HCT116 (cell line): ENCODE data around the gene IRAK2. TPM values are rescaled to one million over a fixed set of nuclear protein-coding genes. Genes with fewer than 3 reads are reported as not detected.
A peak's percentile ranks its signal among the peaks of the same experiment; 100 is the strongest.

Experiments used
- ATAC-seq: fragments of 200-7000 bp; cut with Tn5 transposase; 2 replicates; pipeline ENCODE4 v1.9.1; 2020; ENCODE audit warnings: mild to moderate bottlenecking, moderate library complexity
- BruUV-seq: library from RNA; stranded (reverse); fragments of 400-500 nt; replicated peaks from 2 replicates; lab custom pipeline; 2021; lab: Mats Ljungman, UMichigan
- CTCF ChIA-PET: fragments of 300-600 bp; sonication (Branson Sonifier 250); formaldehyde crosslinking; loops from one replicate; lab custom pipeline; 2021; ENCODE audit warnings: antibody characterized with exemption; lab: Charles Lee
- POLR2A ChIA-PET: fragments of 300-600, 350-600 bp; sonication (Branson Sonifier 250); formaldehyde crosslinking; loops from one replicate; lab custom pipeline; 2021; ENCODE audit warnings: antibody characterized with exemption; lab: Charles Lee
- RAD21 ChIA-PET, 2 experiments: fragments of 300-600 bp; sonication (Branson Sonifier 250); formaldehyde crosslinking; loops; one replicate each; lab custom pipeline; 2023; ENCODE audit warnings: low total read pairs in 2 of 2; ENCODE audit not compliant: uncharacterized antibody in 2 of 2, unreplicated experiment in 2 of 2, low non-redundant PET in 1 of 2; lab: Charles Lee
- DNase-seq: peaks from one replicate; pipeline ENCODE4 v3.0.0-alpha.2; 2010; ENCODE audit warnings: low read depth, low spot score
- H2AFZ ChIP-seq: fragments of 200-600 bp; shearing (Covaris generic), sonication (generic); 2 replicates; pipeline ENCODE4 v1.6.1; 2017; ENCODE audit warnings: low read depth, mixed run types, mixed read lengths, antibody characterized with exemption, low read length; ENCODE audit not compliant: poor library complexity, severe bottlenecking
- H3K27ac ChIP-seq: 2 replicates; pipeline ENCODE4 v1.5.1; 2012; ENCODE audit warnings: low read depth, low read length
- H3K27me3 ChIP-seq: fragments of 200-600 bp; sonication (generic); 2 replicates; pipeline ENCODE4 v1.6.1; 2016; ENCODE audit warnings: mixed run types, low read length, mixed read lengths; ENCODE audit not compliant: insufficient read depth
- H3K36me3 ChIP-seq, 2 experiments: fragments of 200-500 bp in 1 of 2; fragments of 200-600 bp in 1 of 2; sonication (Bioruptor generic) in 1 of 2; sonication (generic) in 1 of 2; 2 replicates each; pipeline versions ENCODE4 v1.5.1 to v1.6.1; 2014 to 2016; ENCODE audit warnings: low read length in 2 of 2, inconsistent platforms in 1 of 2, mixed read lengths in 1 of 2, mixed run types in 1 of 2; ENCODE audit not compliant: insufficient read depth in 2 of 2, control insufficient read depth in 1 of 2
- H3K4me1 ChIP-seq, 2 experiments: fragments of 200-600 bp in 1 of 2; sonication (generic) in 1 of 2; 2 replicates each; pipeline versions ENCODE4 v1.5.1 to v1.6.1; 2012 to 2017; ENCODE audit warnings: low read length in 2 of 2, inconsistent platforms in 1 of 2, mild to moderate bottlenecking in 1 of 2, mixed read lengths in 1 of 2, mixed run types in 1 of 2, moderate library complexity in 1 of 2; ENCODE audit not compliant: insufficient read depth in 2 of 2, control insufficient read depth in 1 of 2
- H3K4me2 ChIP-seq: fragments of 200-600 bp; sonication (generic); 2 replicates; pipeline ENCODE4 v1.6.1; 2017; ENCODE audit warnings: mixed run types, low read length, mixed read lengths
- H3K4me3 ChIP-seq, 2 experiments: fragments of 200-600 bp in 1 of 2; sonication (generic) in 1 of 2; replicated peaks in 1 of 2; 2 replicates each; pipeline ENCODE4 v1.5.1; 2011 to 2016; ENCODE audit warnings: low read length in 2 of 2, control low read depth in 1 of 2, low read depth in 1 of 2, mild to moderate bottlenecking in 1 of 2, mixed read lengths in 1 of 2, mixed run types in 1 of 2
- H3K79me2 ChIP-seq: fragments of 200-600 bp; sonication (generic); 2 replicates; pipeline ENCODE4 v1.6.1; 2017; ENCODE audit warnings: mild to moderate bottlenecking, mixed run types, low read length, moderate library complexity, mixed read lengths; ENCODE audit not compliant: insufficient read depth
- H3K9ac ChIP-seq: fragments of 200-600 bp; sonication (generic); 2 replicates; pipeline ENCODE4 v1.6.1; 2016; ENCODE audit warnings: low read length, mixed read lengths
- H3K9me2 ChIP-seq: fragments of 200-600 bp; sonication (generic), shearing (Covaris generic); 2 replicates; pipeline ENCODE4 v1.6.1; 2017; ENCODE audit warnings: mixed run types, mild to moderate bottlenecking, moderate library complexity; ENCODE audit not compliant: insufficient read depth
- H3K9me3 ChIP-seq, 2 experiments: fragments of 200-500 bp in 1 of 2; fragments of 200-600 bp in 1 of 2; sonication (Bioruptor generic) in 1 of 2; sonication (generic) in 1 of 2; 2 replicates each; pipeline ENCODE4 v1.6.1; 2014 to 2017; ENCODE audit warnings: low read length in 2 of 2, mixed read lengths in 2 of 2, inconsistent platforms in 1 of 2, low read depth in 1 of 2, mild to moderate bottlenecking in 1 of 2, mixed run types in 1 of 2, moderate library complexity in 1 of 2; ENCODE audit not compliant: control insufficient read depth in 1 of 2, insufficient read depth in 1 of 2
- H4K20me1 ChIP-seq: fragments of 200-600 bp; sonication (generic), shearing (Covaris generic); 2 replicates; pipeline ENCODE4 v1.6.1; 2017; ENCODE audit warnings: mixed run types, mild to moderate bottlenecking, moderate library complexity; ENCODE audit not compliant: insufficient read depth
- CBX3 ChIP-seq: IDR thresholded peaks from 2 replicates; pipeline ENCODE4 v1.6.1; 2012; ENCODE audit warnings: low read depth
- EGR1 ChIP-seq: IDR thresholded peaks from 2 replicates; pipeline ENCODE4 v1.6.1; 2012; ENCODE audit warnings: low read depth
- ELF1 ChIP-seq: IDR thresholded peaks from 2 replicates; pipeline ENCODE4 v1.6.1; 2012; ENCODE audit warnings: low read depth, borderline replicate concordance
- EZH2 ChIP-seq: fragments of 200-600 bp; sonication (generic); IDR thresholded peaks from 2 replicates; pipeline ENCODE4 v1.6.1; 2017; ENCODE audit warnings: antibody characterized with exemption, mixed run types
- EZH2phosphoT487 ChIP-seq: fragments of 200-600 bp; IDR thresholded peaks from 2 replicates; pipeline ENCODE4 v1.6.1; 2018; ENCODE audit warnings: antibody characterized with exemption, borderline replicate concordance
- FOSL1 ChIP-seq: IDR thresholded peaks from 2 replicates; pipeline ENCODE4 v1.6.1; 2012; ENCODE audit warnings: low read depth
- JUND ChIP-seq: IDR thresholded peaks from 2 replicates; pipeline ENCODE4 v1.6.1; 2012
- POLR2A ChIP-seq: IDR thresholded peaks from 2 replicates; pipeline ENCODE4 v1.7.0; 2011; ENCODE audit warnings: borderline replicate concordance; ENCODE audit not compliant: insufficient read depth, insufficient read length; ENCODE audit errors: extremely low read depth
- POLR2AphosphoS5 ChIP-seq: IDR thresholded peaks from 2 replicates; pipeline ENCODE4 v1.6.1; 2011; ENCODE audit warnings: mild to moderate bottlenecking, low read depth, low read length, moderate library complexity
- SIN3A ChIP-seq: IDR thresholded peaks from 2 replicates; pipeline ENCODE4 v1.6.1; 2012; ENCODE audit warnings: low read depth
- SRF ChIP-seq: IDR thresholded peaks from 2 replicates; pipeline ENCODE4 v1.6.1; 2012; ENCODE audit warnings: low read depth
- TCF7L2 ChIP-seq: IDR thresholded peaks from 2 replicates; pipeline ENCODE4 v1.7.0; 2011; ENCODE audit warnings: borderline replicate concordance, inconsistent platforms; ENCODE audit not compliant: insufficient read depth, insufficient read length; ENCODE audit errors: extremely low read depth
- YY1 ChIP-seq: IDR thresholded peaks from 2 replicates; pipeline ENCODE4 v1.6.1; 2011; ENCODE audit warnings: low read length, low read depth, moderate library complexity, mild to moderate bottlenecking; ENCODE audit not compliant: insufficient replicate concordance; ENCODE audit errors: extremely low read depth
- ZFX ChIP-seq: fragments of 450-650 bp; IDR thresholded peaks from 2 replicates; pipeline ENCODE4 v1.6.1; 2017
- ZNF274 ChIP-seq: fragments of 200-500 bp; sonication (Bioruptor generic); IDR thresholded peaks from 2 replicates; pipeline ENCODE4 v1.6.1; 2014; ENCODE audit warnings: mild to moderate bottlenecking, low read depth, low read length, inconsistent platforms
- intact Hi-C: fragments of 100-400 bp; cut with micrococcal nuclease; formaldehyde crosslinking; loops from 2 replicates; pipeline ENCODE4 v1.10.0; 2022
- total RNA-seq: library from RNA; stranded (reverse); gene quantifications from one replicate; pipeline ENCODE4 v1.2.1, GENCODE V29; 2021; ENCODE audit not compliant: unreplicated experiment
- TF ChIP-seq, protein P1 (sequence below): IDR thresholded peaks from 2 replicates; pipeline ENCODE4 v1.6.1; 2012
- TF ChIP-seq, protein P2 (sequence below): IDR thresholded peaks from 2 replicates; pipeline ENCODE4 v1.6.1; 2012
- TF ChIP-seq, protein P3 (sequence below): IDR thresholded peaks from 2 replicates; pipeline ENCODE4 v1.6.1; 2011; ENCODE audit warnings: mild to moderate bottlenecking, low read length, moderate library complexity; ENCODE audit not compliant: insufficient replicate concordance; ENCODE audit errors: extremely low read depth
- TF ChIP-seq, protein P4 (sequence below): IDR thresholded peaks from 2 replicates; pipeline ENCODE4 v1.6.1; 2012; ENCODE audit warnings: low read depth

Gene IRAK2
- total RNA-seq, 1 experiment from 2014 or later = 3.6 TPM

DNA sequence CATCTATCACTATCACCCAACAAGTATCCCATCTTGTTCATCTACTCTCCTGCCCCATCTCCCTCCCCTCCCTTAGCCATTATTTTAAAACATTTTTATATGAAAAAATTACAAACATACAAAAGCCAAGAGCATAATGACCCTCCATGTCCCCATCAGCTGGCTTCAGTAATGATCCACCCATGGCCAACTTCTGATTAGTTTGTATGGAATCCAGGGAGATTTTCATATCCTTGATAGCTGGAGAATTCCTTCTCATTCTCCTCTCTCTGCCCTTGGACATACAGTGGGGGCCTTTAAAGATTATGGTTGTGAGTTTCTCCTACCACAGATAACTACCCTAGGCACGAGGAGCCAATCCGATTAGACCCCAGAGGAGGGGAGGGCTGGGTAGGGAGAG, 40.2 kb downstream of the IRAK2 start:
- Histone ChIP-seq H3K4me2 (peak overlapping the region; percentile 71), H3K9me2 (no peaks in the 10 kb centered on the region), H3K9ac (peak overlapping the region; percentile 42), H3K27ac (peak overlapping the region; percentile 78), H3K4me3 (no peak overlapping the region), H3K79me2 (no peaks in the 10 kb centered on the region), H3K9me3 (no peaks in the 10 kb centered on the region), H3K4me1 (peaks cover 46 to 50% of the 10 kb centered on the region in 2 experiments), H3K27me3 (no peaks in the 10 kb centered on the region), H3K36me3 (no peaks in the 10 kb centered on the region), H4K20me1 (no peaks in the 10 kb centered on the region), H2AFZ (no peak overlapping the region)
- intact Hi-C loops = loop anchor here (5.0 kb wide), 1 partner anchor 43 kb away; the partner anchor contains the start of gene IRAK2
- DNase-seq (no peak), ATAC-seq (no peak)
- BruUV-seq = no TSS peak
- ChIA-PET RAD21 (no interaction called here), POLR2A (interaction anchor here (1.3 to 2.0 kb wide), 2 partner anchors 9 to 13 kb away, joined by 6 to 7 read pairs; no protein-coding TSS in a partner anchor), CTCF (interaction anchor here (0.5 to 1.6 kb wide), 4 partner anchors 12 to 32 kb away, joined by 3 to 4 read pairs (median 3); no protein-coding TSS in a partner anchor)
- TF ChIP-seq ELF1 (no peak), JUND (no peak), ZNF274 (no peak), CBX3 (no peak), POLR2A (no peak), TCF7L2 (no peak), SRF (no peak), FOSL1 (no peak), ZFX (no peak), YY1 (no peak), POLR2AphosphoS5 (no peak), EGR1 (no peak), SIN3A (no peak), EZH2phosphoT487 (no peak), EZH2 (no peak)
- TF ChIP-seq, protein P1, sequence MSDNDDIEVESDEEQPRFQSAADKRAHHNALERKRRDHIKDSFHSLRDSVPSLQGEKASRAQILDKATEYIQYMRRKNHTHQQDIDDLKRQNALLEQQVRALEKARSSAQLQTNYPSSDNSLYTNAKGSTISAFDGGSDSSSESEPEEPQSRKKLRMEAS = no peak
- TF ChIP-seq, protein P2, sequence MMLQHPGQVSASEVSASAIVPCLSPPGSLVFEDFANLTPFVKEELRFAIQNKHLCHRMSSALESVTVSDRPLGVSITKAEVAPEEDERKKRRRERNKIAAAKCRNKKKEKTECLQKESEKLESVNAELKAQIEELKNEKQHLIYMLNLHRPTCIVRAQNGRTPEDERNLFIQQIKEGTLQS = no peak
- TF ChIP-seq, protein P3, sequence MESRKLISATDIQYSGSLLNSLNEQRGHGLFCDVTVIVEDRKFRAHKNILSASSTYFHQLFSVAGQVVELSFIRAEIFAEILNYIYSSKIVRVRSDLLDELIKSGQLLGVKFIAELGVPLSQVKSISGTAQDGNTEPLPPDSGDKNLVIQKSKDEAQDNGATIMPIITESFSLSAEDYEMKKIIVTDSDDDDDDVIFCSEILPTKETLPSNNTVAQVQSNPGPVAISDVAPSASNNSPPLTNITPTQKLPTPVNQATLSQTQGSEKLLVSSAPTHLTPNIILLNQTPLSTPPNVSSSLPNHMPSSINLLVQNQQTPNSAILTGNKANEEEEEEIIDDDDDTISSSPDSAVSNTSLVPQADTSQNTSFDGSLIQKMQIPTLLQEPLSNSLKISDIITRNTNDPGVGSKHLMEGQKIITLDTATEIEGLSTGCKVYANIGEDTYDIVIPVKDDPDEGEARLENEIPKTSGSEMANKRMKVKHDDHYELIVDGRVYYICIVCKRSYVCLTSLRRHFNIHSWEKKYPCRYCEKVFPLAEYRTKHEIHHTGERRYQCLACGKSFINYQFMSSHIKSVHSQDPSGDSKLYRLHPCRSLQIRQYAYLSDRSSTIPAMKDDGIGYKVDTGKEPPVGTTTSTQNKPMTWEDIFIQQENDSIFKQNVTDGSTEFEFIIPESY = no peak
- TF ChIP-seq, protein P4, sequence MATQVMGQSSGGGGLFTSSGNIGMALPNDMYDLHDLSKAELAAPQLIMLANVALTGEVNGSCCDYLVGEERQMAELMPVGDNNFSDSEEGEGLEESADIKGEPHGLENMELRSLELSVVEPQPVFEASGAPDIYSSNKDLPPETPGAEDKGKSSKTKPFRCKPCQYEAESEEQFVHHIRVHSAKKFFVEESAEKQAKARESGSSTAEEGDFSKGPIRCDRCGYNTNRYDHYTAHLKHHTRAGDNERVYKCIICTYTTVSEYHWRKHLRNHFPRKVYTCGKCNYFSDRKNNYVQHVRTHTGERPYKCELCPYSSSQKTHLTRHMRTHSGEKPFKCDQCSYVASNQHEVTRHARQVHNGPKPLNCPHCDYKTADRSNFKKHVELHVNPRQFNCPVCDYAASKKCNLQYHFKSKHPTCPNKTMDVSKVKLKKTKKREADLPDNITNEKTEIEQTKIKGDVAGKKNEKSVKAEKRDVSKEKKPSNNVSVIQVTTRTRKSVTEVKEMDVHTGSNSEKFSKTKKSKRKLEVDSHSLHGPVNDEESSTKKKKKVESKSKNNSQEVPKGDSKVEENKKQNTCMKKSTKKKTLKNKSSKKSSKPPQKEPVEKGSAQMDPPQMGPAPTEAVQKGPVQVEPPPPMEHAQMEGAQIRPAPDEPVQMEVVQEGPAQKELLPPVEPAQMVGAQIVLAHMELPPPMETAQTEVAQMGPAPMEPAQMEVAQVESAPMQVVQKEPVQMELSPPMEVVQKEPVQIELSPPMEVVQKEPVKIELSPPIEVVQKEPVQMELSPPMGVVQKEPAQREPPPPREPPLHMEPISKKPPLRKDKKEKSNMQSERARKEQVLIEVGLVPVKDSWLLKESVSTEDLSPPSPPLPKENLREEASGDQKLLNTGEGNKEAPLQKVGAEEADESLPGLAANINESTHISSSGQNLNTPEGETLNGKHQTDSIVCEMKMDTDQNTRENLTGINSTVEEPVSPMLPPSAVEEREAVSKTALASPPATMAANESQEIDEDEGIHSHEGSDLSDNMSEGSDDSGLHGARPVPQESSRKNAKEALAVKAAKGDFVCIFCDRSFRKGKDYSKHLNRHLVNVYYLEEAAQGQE = no peak
